Upper lobe of right lung (tissue), 1 donor: ENCODE data around the gene HECTD4. TPM values are rescaled to one million over a fixed set of nuclear protein-coding genes. Genes with fewer than 3 reads are reported as not detected.

Experiments used
- ATAC-seq: fragments of 200-7000 bp; cut with Tn5 transposase; one replicate; pipeline ENCODE4 v1.9.1; 2020; ENCODE audit warnings: mild to moderate bottlenecking, moderate library complexity
- DNase-seq: peaks from one replicate; pipeline ENCODE4 v3.0.0-alpha.2; 2020
- H3K27ac ChIP-seq: fragments of 200-600 bp; one replicate; pipeline ENCODE4 v1.8.0; 2022
- H3K27me3 ChIP-seq: fragments of 200-600 bp; one replicate; pipeline ENCODE4 v1.8.0; 2022; ENCODE audit warnings: mild to moderate bottlenecking
- H3K36me3 ChIP-seq: fragments of 200-600 bp; one replicate; pipeline ENCODE4 v1.8.0; 2022
- H3K4me1 ChIP-seq: fragments of 200-600 bp; one replicate; pipeline ENCODE4 v1.8.0; 2022
- H3K4me3 ChIP-seq: fragments of 200-600 bp; one replicate; pipeline ENCODE4 v1.8.0; 2022; ENCODE audit warnings: mild to moderate bottlenecking
- H3K9me3 ChIP-seq: fragments of 200-600 bp; one replicate; pipeline ENCODE4 v1.8.0; 2022
- intact Hi-C: fragments of 100-400 bp; cut with DNase I; formaldehyde crosslinking; loops from one replicate; pipeline ENCODE4 v1.11.0; 2022
- total RNA-seq: library from RNA; stranded (reverse); fragmentation: NEBNext Ultra II Directional; extraction: Animal tissue kit (Norgen Biotek cat#: 25700); gene quantifications from one replicate; pipeline ENCODE4 v1.2.1, GENCODE V29; 2021
- TF ChIP-seq, protein P1 (sequence below): fragments of 200-600 bp; IDR thresholded peaks from one replicate; pipeline ENCODE4 v1.8.0; 2022; ENCODE audit warnings: antibody characterized with exemption
- donor health status: DM: no; HTN: yes; CAD: no; lungs with severe emphysema.

HECTD4 gene
- total RNA-seq, 1 donor from 2014 or later, result 54.7 TPM

DNA sequence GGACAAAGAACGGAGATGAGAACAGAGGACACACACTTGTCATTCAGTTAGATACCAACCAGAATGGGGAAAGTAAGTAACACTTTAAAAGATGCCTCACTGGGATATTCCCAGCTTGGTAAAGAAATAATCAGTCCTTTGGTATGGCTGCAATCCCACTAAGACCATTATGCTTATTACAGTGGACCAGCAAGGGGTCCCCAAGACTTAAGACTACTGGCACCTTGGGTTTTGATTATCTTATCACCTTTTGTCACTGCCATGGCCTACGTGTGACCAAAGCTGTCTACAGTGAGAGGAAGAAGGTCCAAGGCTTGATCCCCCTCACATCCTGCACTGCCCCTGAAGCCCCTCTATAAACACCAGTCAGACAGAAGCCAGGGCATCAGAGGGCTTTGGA is 191.0 kb downstream of the HECTD4 start:
- TF ChIP-seq, protein P1, sequence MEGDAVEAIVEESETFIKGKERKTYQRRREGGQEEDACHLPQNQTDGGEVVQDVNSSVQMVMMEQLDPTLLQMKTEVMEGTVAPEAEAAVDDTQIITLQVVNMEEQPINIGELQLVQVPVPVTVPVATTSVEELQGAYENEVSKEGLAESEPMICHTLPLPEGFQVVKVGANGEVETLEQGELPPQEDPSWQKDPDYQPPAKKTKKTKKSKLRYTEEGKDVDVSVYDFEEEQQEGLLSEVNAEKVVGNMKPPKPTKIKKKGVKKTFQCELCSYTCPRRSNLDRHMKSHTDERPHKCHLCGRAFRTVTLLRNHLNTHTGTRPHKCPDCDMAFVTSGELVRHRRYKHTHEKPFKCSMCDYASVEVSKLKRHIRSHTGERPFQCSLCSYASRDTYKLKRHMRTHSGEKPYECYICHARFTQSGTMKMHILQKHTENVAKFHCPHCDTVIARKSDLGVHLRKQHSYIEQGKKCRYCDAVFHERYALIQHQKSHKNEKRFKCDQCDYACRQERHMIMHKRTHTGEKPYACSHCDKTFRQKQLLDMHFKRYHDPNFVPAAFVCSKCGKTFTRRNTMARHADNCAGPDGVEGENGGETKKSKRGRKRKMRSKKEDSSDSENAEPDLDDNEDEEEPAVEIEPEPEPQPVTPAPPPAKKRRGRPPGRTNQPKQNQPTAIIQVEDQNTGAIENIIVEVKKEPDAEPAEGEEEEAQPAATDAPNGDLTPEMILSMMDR, result no peak
- Histone ChIP-seq H3K27me3 (no peaks in the 10 kb centered on the region), H3K27ac (peak overlapping the region; percentile 14), H3K4me1 (peaks cover 4% of the 10 kb centered on the region), H3K9me3 (no peaks in the 10 kb centered on the region), H3K4me3 (no peak overlapping the region), H3K36me3 (peaks cover 63% of the 10 kb centered on the region)
- intact Hi-C loops, result loop anchor here (10.0 kb wide), 1 partner anchor 194 kb away; the partner anchor contains the start of gene HECTD4
- ATAC-seq, result no peak
- DNase-seq, result no peak

DNA sequence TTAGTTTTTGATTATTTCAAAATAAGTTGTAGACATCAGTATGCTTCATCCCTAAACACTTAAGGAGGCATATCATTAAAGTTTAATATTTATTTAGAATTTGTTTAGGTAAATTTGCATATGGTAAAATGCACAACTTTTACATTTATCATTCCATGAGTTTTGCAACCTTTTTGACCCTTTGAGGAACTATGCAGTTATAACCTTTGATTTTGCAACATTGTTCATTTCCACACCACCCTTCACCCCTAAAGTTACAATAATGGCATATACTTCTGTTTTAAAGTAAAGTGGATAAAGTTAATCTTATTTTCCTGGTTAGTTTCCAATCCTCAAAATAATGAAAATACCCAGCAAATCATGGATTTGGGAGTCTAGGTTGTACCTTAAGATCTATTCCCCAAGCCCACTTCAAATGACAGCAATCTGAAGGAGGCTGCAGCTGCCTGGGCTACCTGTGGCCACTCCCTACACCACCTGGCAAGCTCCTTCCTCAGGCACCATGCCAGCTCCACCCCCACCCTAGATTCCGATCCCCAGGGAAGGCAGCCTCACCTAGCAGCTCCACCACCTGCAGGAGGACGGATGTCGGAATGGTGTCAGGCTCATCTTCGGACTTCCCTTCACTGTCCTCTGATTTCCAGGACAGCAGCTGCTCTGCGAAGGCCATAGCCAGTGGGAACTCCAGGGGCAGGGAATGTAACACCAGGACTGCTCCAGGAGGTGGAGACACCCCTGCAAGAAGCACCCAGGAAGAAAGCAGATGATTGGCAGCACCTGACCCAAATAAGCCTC is 191.8 kb downstream of the HECTD4 start:
- Histone ChIP-seq H3K4me3 (no peak overlapping the region), H3K27me3 (no peaks in the 10 kb centered on the region), H3K27ac (no peak overlapping the region), H3K4me1 (peaks cover 4% of the 10 kb centered on the region), H3K36me3 (peaks cover 60% of the 10 kb centered on the region), H3K9me3 (no peaks in the 10 kb centered on the region)
- intact Hi-C loops, result loop anchor here (10.0 kb wide), 1 partner anchor 194 kb away; the partner anchor contains the start of gene HECTD4
- DNase-seq (peak; percentile 71), ATAC-seq (peak; percentile 69)
- TF ChIP-seq, protein P1, result no peak

DNA sequence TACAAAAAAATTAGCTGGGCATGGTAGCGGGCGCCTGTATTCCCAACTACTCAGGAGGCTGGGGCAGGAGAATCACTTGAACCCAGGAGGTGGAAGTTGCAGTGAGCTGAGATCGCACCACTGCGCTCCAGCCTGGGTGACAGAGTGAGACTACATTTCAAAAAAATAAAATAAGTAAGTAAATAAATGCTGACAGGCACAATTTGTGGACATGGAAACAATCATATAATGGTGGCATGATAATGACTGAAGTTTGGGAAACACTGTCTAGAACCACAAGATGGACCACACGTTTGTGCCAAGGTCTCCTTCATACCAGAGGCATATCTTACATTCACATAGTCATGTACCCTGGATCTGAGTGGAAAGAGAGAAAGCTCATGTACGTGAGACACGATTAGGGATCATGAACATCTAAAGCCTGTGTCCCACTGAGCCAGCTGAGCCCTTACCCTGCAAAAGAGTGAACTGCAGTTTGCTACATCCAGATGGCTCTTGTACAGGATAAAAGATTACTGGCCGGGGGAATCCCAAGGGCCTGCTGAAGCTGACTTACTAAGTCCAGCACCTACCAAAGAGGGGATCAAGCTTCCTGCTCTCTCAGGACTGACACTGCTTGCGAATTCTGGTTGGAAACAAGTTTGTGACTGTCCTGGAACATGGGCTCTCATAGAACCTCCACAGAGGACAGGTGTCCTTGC is 194.0 kb downstream of the HECTD4 start:
- H3K36me3 ChIP-seq, result peaks cover 58% of the 10 kb centered on the region
- peaks cover 4% of the 10 kb centered on the region for H3K4me1 ChIP-seq
- no peaks in the 10 kb centered on the region for H3K9me3 ChIP-seq
- intact Hi-C loops, result no loop called here
- ATAC-seq, result no peak
- no peaks in the 10 kb centered on the region for H3K27me3 ChIP-seq
- H3K4me3 ChIP-seq, result no peak overlapping the region
- no peak for DNase-seq
- TF ChIP-seq, protein P1, result no peak
- no peak overlapping the region for H3K27ac ChIP-seq

DNA sequence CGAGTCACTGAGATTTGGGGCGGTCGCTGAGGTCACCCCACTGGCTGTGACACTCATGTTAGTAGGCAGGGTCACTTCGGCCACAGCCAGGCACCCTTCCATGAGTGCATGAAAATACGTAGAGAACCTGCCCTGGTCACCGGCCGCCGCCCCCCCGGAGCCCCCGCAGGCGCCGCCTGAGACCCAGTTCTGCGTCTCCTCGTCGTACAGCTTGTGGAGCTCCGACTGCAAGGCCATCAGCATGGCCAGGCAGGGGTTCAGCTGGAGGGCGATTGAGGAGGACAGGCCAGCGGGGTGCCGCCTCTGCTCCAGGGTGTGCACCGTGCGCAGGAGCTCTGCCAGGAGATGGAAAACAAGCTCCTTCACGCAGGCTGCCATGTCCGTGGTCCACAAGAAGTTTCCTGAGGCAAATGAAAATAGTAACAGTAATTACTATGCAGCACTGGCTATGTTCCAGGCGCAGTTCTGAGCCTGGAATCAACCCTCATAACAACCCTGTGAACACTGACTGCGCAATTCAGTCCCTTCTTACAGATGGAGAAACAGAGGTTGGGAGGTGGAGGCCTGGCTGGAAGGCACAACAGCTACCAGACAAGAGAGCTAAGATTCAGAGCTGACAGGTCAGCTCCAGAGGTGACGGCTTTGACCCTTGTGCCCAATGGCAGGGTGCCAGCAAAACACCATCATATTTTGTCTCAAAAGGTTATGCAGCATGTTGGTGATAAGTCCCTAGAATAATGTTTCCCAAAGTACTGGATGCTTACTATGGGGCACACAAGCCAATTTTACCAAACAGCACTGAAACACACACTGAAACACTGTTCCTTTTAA is 196.9 kb downstream of the HECTD4 start:
- Histone ChIP-seq H3K4me1 (no peaks in the 10 kb centered on the region), H3K9me3 (no peaks in the 10 kb centered on the region), H3K27me3 (no peaks in the 10 kb centered on the region), H3K27ac (no peak overlapping the region), H3K36me3 (peaks cover 50% of the 10 kb centered on the region), H3K4me3 (no peak overlapping the region)
- DNase-seq (no peak), ATAC-seq (peak; percentile 34)
- TF ChIP-seq, protein P1, result no peak
- intact Hi-C loops, result no loop called here

DNA sequence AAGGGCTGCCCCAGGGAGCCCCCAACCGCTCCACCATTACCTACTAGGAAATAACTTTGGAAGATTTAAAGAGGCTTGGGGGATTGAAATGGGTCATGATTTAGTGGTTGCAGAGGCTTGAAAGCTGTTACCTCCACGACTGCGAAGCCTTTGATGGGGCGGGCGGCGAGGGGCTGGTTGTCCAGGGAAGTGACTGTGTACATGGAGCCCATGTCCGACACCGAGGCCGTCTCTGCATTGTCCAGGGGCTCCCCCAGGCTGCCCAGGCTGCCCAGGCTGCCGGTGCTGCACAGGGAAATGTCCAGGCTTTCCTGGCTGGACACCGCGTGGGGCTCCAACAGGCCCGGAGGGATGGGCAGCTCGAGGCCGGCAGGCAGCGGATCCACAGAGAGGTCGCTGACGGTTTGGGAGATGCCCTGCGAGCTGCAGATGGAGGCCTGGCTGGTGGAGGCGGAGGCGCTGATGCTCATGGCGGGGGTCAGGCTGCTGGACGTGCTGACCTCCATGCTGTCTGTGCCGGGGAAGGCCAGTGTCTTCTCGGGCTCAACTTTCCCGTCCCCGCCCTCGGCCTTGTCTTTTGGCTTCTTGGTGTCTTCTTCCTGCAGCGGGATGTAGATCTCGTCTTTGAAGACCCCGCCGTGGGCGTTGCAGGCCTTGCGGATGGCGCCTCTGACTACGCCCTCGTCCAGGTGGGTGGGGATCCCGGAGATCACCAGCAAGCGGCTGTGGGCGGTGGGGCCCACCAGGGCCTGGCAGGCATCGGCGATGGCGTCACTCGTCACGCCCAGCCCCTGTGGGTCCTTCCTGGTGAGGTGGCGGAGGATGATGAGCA is 198.0 kb downstream of the HECTD4 start:
- intact Hi-C loops, result no loop called here
- TF ChIP-seq, protein P1, result no peak
- Histone ChIP-seq H3K4me3 (no peak overlapping the region), H3K27me3 (no peaks in the 10 kb centered on the region), H3K4me1 (no peaks in the 10 kb centered on the region), H3K36me3 (peaks cover 60% of the 10 kb centered on the region), H3K27ac (no peak overlapping the region), H3K9me3 (no peaks in the 10 kb centered on the region)
- DNase-seq, result no peak
- ATAC-seq, result peak; percentile 25
